ENCODE measurements around the gene FCN1.

- TF ChIP-seq, protein P1, sequence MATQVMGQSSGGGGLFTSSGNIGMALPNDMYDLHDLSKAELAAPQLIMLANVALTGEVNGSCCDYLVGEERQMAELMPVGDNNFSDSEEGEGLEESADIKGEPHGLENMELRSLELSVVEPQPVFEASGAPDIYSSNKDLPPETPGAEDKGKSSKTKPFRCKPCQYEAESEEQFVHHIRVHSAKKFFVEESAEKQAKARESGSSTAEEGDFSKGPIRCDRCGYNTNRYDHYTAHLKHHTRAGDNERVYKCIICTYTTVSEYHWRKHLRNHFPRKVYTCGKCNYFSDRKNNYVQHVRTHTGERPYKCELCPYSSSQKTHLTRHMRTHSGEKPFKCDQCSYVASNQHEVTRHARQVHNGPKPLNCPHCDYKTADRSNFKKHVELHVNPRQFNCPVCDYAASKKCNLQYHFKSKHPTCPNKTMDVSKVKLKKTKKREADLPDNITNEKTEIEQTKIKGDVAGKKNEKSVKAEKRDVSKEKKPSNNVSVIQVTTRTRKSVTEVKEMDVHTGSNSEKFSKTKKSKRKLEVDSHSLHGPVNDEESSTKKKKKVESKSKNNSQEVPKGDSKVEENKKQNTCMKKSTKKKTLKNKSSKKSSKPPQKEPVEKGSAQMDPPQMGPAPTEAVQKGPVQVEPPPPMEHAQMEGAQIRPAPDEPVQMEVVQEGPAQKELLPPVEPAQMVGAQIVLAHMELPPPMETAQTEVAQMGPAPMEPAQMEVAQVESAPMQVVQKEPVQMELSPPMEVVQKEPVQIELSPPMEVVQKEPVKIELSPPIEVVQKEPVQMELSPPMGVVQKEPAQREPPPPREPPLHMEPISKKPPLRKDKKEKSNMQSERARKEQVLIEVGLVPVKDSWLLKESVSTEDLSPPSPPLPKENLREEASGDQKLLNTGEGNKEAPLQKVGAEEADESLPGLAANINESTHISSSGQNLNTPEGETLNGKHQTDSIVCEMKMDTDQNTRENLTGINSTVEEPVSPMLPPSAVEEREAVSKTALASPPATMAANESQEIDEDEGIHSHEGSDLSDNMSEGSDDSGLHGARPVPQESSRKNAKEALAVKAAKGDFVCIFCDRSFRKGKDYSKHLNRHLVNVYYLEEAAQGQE (IDR thresholded peaks at IDR 0.05; ENCODE audit: insufficient read depth in 1 of 2, low read depth in 2 of 2, low read length in 2 of 2) = no peak
- TF ChIP-seq FOXP2 (optimal IDR thresholded peaks at IDR 0.05; ENCODE audit: borderline replicate concordance, extremely low read depth, extremely low read length, insufficient read depth) (no peak), SIN3A (IDR thresholded peaks at IDR 0.05; ENCODE audit: borderline replicate concordance, insufficient read depth, low read length) (no peak)
Measured at GRCh38 chr9:134892820-134893420, 24.8 kb downstream of the FCN1 start.

All from PFSK-1 (cell line).